IMR-90 (cell line): ENCODE data around the gene GPR157. TPM values are rescaled to one million over a fixed set of nuclear protein-coding genes. Genes with fewer than 3 reads are reported as not detected.

Experiments used
- ATAC-seq: fragments of 200-7000 bp; cut with Tn5 transposase; 2 replicates; pipeline ENCODE4 v1.9.1; 2020; ENCODE audit warnings: low read depth, mild to moderate bottlenecking, moderate library complexity
- BruUV-seq: library from RNA; stranded (reverse); fragments of 400-500 nt; replicated peaks from 2 replicates; lab custom pipeline; 2021; lab: Mats Ljungman, UMichigan
- CTCF ChIA-PET: fragments of 300-600 bp; formaldehyde crosslinking; extraction: SDS; loops from one replicate; lab custom pipeline; 2021; ENCODE audit warnings: antibody characterized with exemption; lab: Yijun Ruan, JAX
- POLR2A ChIA-PET: fragments of 300-600 bp; sonication (Branson Sonifier 250); formaldehyde crosslinking; loops from one replicate; lab custom pipeline; 2022; ENCODE audit warnings: antibody characterized with exemption; ENCODE audit not compliant: unreplicated experiment; lab: Charles Lee
- DNase-seq: peaks from one replicate; pipeline ENCODE4 v3.0.0; 2013
- H2AFZ ChIP-seq: replicated peaks from 2 replicates; pipeline ENCODE3; 2013; ENCODE audit warnings: low read length, mild to moderate bottlenecking; ENCODE audit not compliant: poor library complexity
- H2AK5ac ChIP-seq: 2 replicates; pipeline ENCODE4 v1.6.1; 2013; ENCODE audit warnings: low read depth, low read length, inconsistent platforms
- H2AK9ac ChIP-seq: replicated peaks from 2 replicates; pipeline ENCODE3; 2013; ENCODE audit warnings: mild to moderate bottlenecking, low read depth, low read length, moderate library complexity; ENCODE audit not compliant: poor library complexity
- H2BK120ac ChIP-seq: 2 replicates; pipeline ENCODE4 v1.6.1; 2013; ENCODE audit warnings: low read depth, low read length, inconsistent platforms
- H2BK15ac ChIP-seq: 3 replicates; pipeline ENCODE4 v1.6.1; 2013; ENCODE audit warnings: low read depth, low read length, inconsistent platforms
- H2BK20ac ChIP-seq: 2 replicates; pipeline ENCODE4 v1.6.1; 2013; ENCODE audit warnings: low read depth, mild to moderate bottlenecking, inconsistent platforms, low read length, moderate library complexity
- H2BK5ac ChIP-seq: 2 replicates; pipeline ENCODE4 v1.6.1; 2013; ENCODE audit warnings: mild to moderate bottlenecking, low read depth, low read length, inconsistent platforms; ENCODE audit not compliant: poor library complexity, severe bottlenecking
- H3K14ac ChIP-seq: replicated peaks from 2 replicates; pipeline ENCODE4 v1.6.1; 2013; ENCODE audit warnings: low read depth, low read length, inconsistent platforms
- H3K18ac ChIP-seq: 2 replicates; pipeline ENCODE4 v1.6.1; 2013; ENCODE audit warnings: low read depth, low read length, control low read depth
- H3K23ac ChIP-seq: 2 replicates; pipeline ENCODE4 v1.6.1; 2013; ENCODE audit warnings: low read depth, low read length, inconsistent platforms
- H3K27ac ChIP-seq: 2 replicates; pipeline ENCODE4 v1.5.1; 2013; ENCODE audit warnings: mild to moderate bottlenecking, control low read depth, low read length; ENCODE audit not compliant: insufficient read depth
- H3K27me3 ChIP-seq: 2 replicates; pipeline ENCODE4 v1.6.1; 2013; ENCODE audit warnings: low read length; ENCODE audit not compliant: control insufficient read depth, insufficient read depth
- H3K36me3 ChIP-seq: 2 replicates; pipeline ENCODE4 v1.6.1; 2013; ENCODE audit warnings: low read length, mixed read lengths; ENCODE audit not compliant: control insufficient read depth, insufficient read depth
- H3K4ac ChIP-seq: 2 replicates; pipeline ENCODE4 v1.6.1; 2013; ENCODE audit warnings: low read depth, low read length, inconsistent platforms
- H3K4me1 ChIP-seq: 2 replicates; pipeline ENCODE4 v1.6.1; 2013; ENCODE audit warnings: low read length, mixed read lengths; ENCODE audit not compliant: control insufficient read depth, insufficient read depth
- H3K4me2 ChIP-seq: 2 replicates; pipeline ENCODE4 v1.6.1; 2013; ENCODE audit warnings: low read depth, mild to moderate bottlenecking, control low read depth, low read length, moderate library complexity
- H3K4me3 ChIP-seq: 2 replicates; pipeline ENCODE4 v1.5.1; 2013; ENCODE audit warnings: low read depth, mild to moderate bottlenecking, control low read depth, low read length, moderate library complexity; ENCODE audit not compliant: insufficient read depth
- H3K56ac ChIP-seq: 2 replicates; pipeline ENCODE4 v1.6.1; 2013; ENCODE audit warnings: low read length, inconsistent platforms; ENCODE audit not compliant: insufficient read depth; ENCODE audit errors: extremely low read depth
- H3K79me1 ChIP-seq, 2 experiments: 2 replicates each; pipeline ENCODE4 v1.6.1; 2013; ENCODE audit warnings: low read length in 2 of 2, inconsistent platforms in 1 of 2, low read depth in 1 of 2
- H3K9ac ChIP-seq: 2 replicates; pipeline ENCODE4 v1.6.1; 2013; ENCODE audit warnings: low read depth, low read length, control low read depth
- H3K9me1 ChIP-seq: 2 replicates; pipeline ENCODE4 v1.6.1; 2013; ENCODE audit warnings: low read length, inconsistent platforms; ENCODE audit not compliant: insufficient read depth
- H3K9me3 ChIP-seq: 2 replicates; pipeline ENCODE4 v1.6.1; 2013; ENCODE audit warnings: low read length; ENCODE audit not compliant: control insufficient read depth, insufficient read depth
- H4K20me1 ChIP-seq: 2 replicates; pipeline ENCODE4 v1.6.1; 2013; ENCODE audit warnings: low read length, inconsistent platforms; ENCODE audit not compliant: insufficient read depth
- H4K5ac ChIP-seq: 2 replicates; pipeline ENCODE4 v1.6.1; 2013; ENCODE audit warnings: mild to moderate bottlenecking, low read depth, low read length, control low read depth
- H4K8ac ChIP-seq, 2 experiments: 2 replicates each; pipeline ENCODE4 v1.6.1; 2013; ENCODE audit warnings: low read depth in 2 of 2, low read length in 2 of 2, control low read depth in 1 of 2, inconsistent platforms in 1 of 2
- H4K91ac ChIP-seq: 2 replicates; pipeline ENCODE4 v1.6.1; 2013; ENCODE audit warnings: low read depth, low read length, inconsistent platforms; ENCODE audit not compliant: insufficient read depth
- CHD1 ChIP-seq: IDR thresholded peaks from 2 replicates; pipeline ENCODE4 v1.6.1; 2012; ENCODE audit warnings: low read depth, low read length, improper control_type of control experiment
- MAFK ChIP-seq: IDR thresholded peaks from 2 replicates; pipeline ENCODE4 v1.6.1; 2012; ENCODE audit warnings: low read depth, low read length, improper control_type of control experiment
- NFE2L2 ChIP-seq: fragments of 150-350 bp; IDR thresholded peaks from 2 replicates; pipeline ENCODE4 v1.6.1; 2016; ENCODE audit warnings: low read depth, mild to moderate bottlenecking, low read length
- SMC3 ChIP-seq: fragments of 150-350 bp; IDR thresholded peaks from 2 replicates; pipeline ENCODE4 v1.6.1; 2016; ENCODE audit warnings: low read depth, mild to moderate bottlenecking, antibody characterized with exemption, low read length, moderate library complexity
- USF2 ChIP-seq: fragments of 150-350 bp; IDR thresholded peaks from 2 replicates; pipeline ENCODE4 v1.6.1; 2017; ENCODE audit warnings: mild to moderate bottlenecking, antibody characterized with exemption, low read length, low read depth
- WGBS, 2 experiments: methylation state at CpG; one replicate each; pipeline versions ENCODE4 v1.1.5 to v1.1.7; 2013; ENCODE audit warnings: missing lambda C conversion rate in 2 of 2; ENCODE audit not compliant: insufficient read length in 1 of 2; ENCODE audit errors: extremely low coverage in 2 of 2; 5-methylcytosine and 5-hydroxymethylcytosine counted together
- dilution Hi-C: fragments of 300-500 bp; cut with HindIII; formaldehyde crosslinking; loops from one replicate; pipeline ENCODE4 v1.14.3; 2018; ENCODE audit warnings: low sequenced_read_pairs; ENCODE audit not compliant: unreplicated experiment
- in situ Hi-C: fragments of 300-500 bp; cut with MboI; formaldehyde crosslinking; loops from 3 replicates; pipeline ENCODE4 v1.14.3; 2019; ENCODE audit warnings: low sequenced_read_pairs, inconsistent platforms, mixed read lengths
- intact Hi-C: fragments of 100-400 bp; cut with micrococcal nuclease; formaldehyde crosslinking; loops from 2 replicates; pipeline ENCODE4 v1.10.0; 2022
- polyA plus RNA-seq, 3 experiments: library from polyadenylated mRNA; depleted of rRNA; stranded (reverse); fragments of >200 nt; gene quantifications; 2 replicates each; pipeline ENCODE4 v1.2.3, GENCODE V29; 2012; ENCODE audit warnings: low replicate concordance in 1 of 3
- total RNA-seq: library from RNA; depleted of rRNA; stranded (reverse); fragments of >200 nt; gene quantifications from 2 replicates; pipeline ENCODE4 v1.2.3, GENCODE V29; 2012

GPR157 gene
- total and polyA plus RNA-seq, 2 of the 4 experiments (the other 2 are of a cell fraction) = 1.8 to 2.7 TPM

GRCh38 chr1:9167638-9168037 is 38.7 kb upstream of the GPR157 start:
- no peak for DNase-seq
- peaks cover 20 to 82% of the 10 kb centered on the region in 2 experiments for H3K79me1 ChIP-seq
- no peak overlapping the region for H2BK5ac ChIP-seq
- H3K56ac ChIP-seq = no peak overlapping the region
- no peak overlapping the region for H3K4me3 ChIP-seq
- no peaks in the 10 kb centered on the region for H3K27me3 ChIP-seq
- no peak overlapping the region for H2AFZ ChIP-seq
- peaks cover 24% of the 10 kb centered on the region for H3K4me1 ChIP-seq
- no peaks in the 10 kb centered on the region for H3K9me3 ChIP-seq
- TF ChIP-seq MAFK = no peak
- TF ChIP-seq CHD1 = no peak
- TF ChIP-seq SMC3 = no peak
- TF ChIP-seq NFE2L2 = no peak
- TF ChIP-seq USF2 = no peak
- H4K8ac ChIP-seq = no peak overlapping the region
- 100% methylated on average over 2 of the region's 2 CpGs; no CpG with 5 or more reads in 1 of the 2 experiments for WGBS, 2 experiments
- no TSS peak for BruUV-seq
- no peak overlapping the region for H3K4ac ChIP-seq
- CTCF ChIA-PET = interaction anchor here (0.6 kb wide), 1 partner anchor 242 kb away, joined by 4 read pairs; no protein-coding TSS in a partner anchor
- no peak overlapping the region for H3K14ac ChIP-seq
- POLR2A ChIA-PET = no interaction called here
- H2AK5ac ChIP-seq = no peak overlapping the region
- H4K5ac ChIP-seq = no peak overlapping the region
- no peak overlapping the region for H2BK15ac ChIP-seq
- no peak overlapping the region for H2AK9ac ChIP-seq
- in situ Hi-C loops (no loop called here), dilution Hi-C loops (no loop called here), intact Hi-C loops (no loop called here)
- H4K20me1 ChIP-seq = peaks cover 90% of the 10 kb centered on the region
- peaks cover 15% of the 10 kb centered on the region; the same call in 1 of the 2 replicates for H3K36me3 ChIP-seq
- H3K9me1 ChIP-seq = peaks cover 30% of the 10 kb centered on the region
- ATAC-seq = no peak
- H3K18ac ChIP-seq = no peak overlapping the region
- H2BK120ac ChIP-seq = no peak overlapping the region
- H3K4me2 ChIP-seq = no peak overlapping the region
- no peak overlapping the region for H3K27ac ChIP-seq
- H2BK20ac ChIP-seq = no peak overlapping the region
- H3K23ac ChIP-seq = no peak overlapping the region
- no peak overlapping the region for H3K9ac ChIP-seq
- peak overlapping the region; percentile 15; the same call in 1 of the 2 replicates for H4K91ac ChIP-seq
